Measurements from ENCODE around the gene DENR.
"Not testable (repeated sequence)": the region's sequence is repeated elsewhere in the genome, so short reads cannot be mapped to it uniquely, and the experiment has no call there.

Gene DENR

GRCh38 chr12:122789637-122790036 lies 37.0 kb downstream of the DENR start:
- H3K4me3 ChIP-seq (ENCODE audit: low read depth, low read length) = no peak overlapping the region
- in situ Hi-C loops (cut with HindIII; ENCODE audit: low sequenced_read_pairs) = no loop called here
- DNase-seq (ENCODE audit: low read depth, low spot score) = no peak
- no peak for TF ChIP-seq CTCF (IDR thresholded peaks at IDR 0.05; ENCODE audit: low read depth, low read length)

DNA sequence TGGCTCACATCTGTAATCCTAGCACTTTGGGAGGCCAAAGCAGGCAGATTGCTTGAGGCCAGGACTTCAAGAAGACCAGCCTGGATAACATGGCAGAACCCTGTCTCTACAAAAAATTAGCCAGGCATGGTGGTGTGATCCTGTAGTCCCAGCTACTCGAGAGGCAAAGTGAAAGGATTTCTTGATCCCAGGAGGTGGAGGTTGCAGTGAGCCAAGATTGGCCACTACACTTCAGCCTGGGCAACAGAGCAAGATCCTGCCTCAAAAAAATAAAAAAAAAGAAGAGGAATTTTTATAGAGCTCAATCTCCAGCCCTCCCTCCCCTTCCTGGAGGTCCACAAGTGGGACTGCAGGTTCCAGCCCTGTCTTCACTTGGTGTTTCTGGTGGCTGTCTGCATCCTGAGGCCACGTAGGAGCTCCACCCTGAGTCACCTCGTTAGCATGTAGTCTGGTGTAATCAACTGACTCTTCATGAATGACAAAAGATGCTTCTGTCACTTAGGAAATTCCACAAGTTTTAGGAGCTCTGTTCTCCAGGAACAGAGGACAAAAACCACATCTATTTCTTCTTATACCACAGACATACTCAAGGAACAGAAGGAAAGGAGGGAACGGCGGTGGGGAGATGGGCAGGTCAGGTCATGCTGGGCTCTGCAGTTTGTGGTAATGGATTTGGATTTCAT lies 37.9 kb downstream of the DENR start:
- peak; percentile 1 for DNase-seq (ENCODE audit: low read depth, low spot score)
- no peak overlapping the region for H3K4me3 ChIP-seq (ENCODE audit: low read depth, low read length)
- in situ Hi-C loops (cut with HindIII; ENCODE audit: low sequenced_read_pairs) = no loop called here
- TF ChIP-seq CTCF (IDR thresholded peaks at IDR 0.05; ENCODE audit: low read depth, low read length) = no peak

DNA sequence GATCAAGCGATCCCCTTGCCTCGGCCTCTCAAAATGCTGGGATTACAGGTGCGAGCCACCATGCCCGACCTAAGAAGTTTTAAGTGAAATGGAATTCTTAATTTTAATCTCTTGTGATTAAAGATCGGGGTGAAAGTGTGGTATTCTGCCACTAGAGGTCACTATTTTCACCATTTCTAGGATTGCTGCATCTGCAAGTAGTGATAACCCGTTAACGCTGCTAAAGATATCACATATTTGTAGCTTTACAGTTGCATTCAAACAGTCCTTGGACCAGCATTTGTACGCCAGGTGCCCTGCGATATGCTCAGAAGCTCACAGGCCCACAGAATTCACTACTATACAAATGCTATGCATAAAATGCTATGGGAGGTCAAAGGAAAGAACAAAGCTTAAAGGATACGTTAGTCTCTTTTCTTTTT lies 41.1 kb downstream of the DENR start:
- DNase-seq (ENCODE audit: low read depth, low spot score) = peak; percentile 71
- TF ChIP-seq CTCF (IDR thresholded peaks at IDR 0.05; ENCODE audit: low read depth, low read length) = peak; percentile 59
- in situ Hi-C loops (cut with HindIII; ENCODE audit: low sequenced_read_pairs) = no loop called here
- no peak overlapping the region for H3K4me3 ChIP-seq (ENCODE audit: low read depth, low read length)

- no peak for DNase-seq (ENCODE audit: low read depth, low spot score)
- no peak overlapping the region for H3K4me3 ChIP-seq (ENCODE audit: low read depth, low read length)
- in situ Hi-C loops (cut with HindIII; ENCODE audit: low sequenced_read_pairs) = no loop called here
- TF ChIP-seq CTCF (IDR thresholded peaks at IDR 0.05; ENCODE audit: low read depth, low read length) = no peak
These were observed 43.2 kb downstream of the DENR start for GRCh38 chr12:122795807-122796206.

GRCh38 chr12:122799641-122800243 lies 47.1 kb downstream of the DENR start:
- no peak for TF ChIP-seq CTCF (IDR thresholded peaks at IDR 0.05; ENCODE audit: low read depth, low read length)
- H3K4me3 ChIP-seq (ENCODE audit: low read depth, low read length) = no peak overlapping the region
- in situ Hi-C loops (cut with HindIII; ENCODE audit: low sequenced_read_pairs) = no loop called here
- no peak for DNase-seq (ENCODE audit: low read depth, low spot score)

- TF ChIP-seq CTCF (IDR thresholded peaks at IDR 0.05; ENCODE audit: low read depth, low read length) = no peak
- in situ Hi-C loops (cut with HindIII; ENCODE audit: low sequenced_read_pairs) = no loop called here
- DNase-seq (ENCODE audit: low read depth, low spot score) = no peak
- H3K4me3 ChIP-seq (ENCODE audit: low read depth, low read length) = no peak overlapping the region
These were observed 51.3 kb downstream of the DENR start for GRCh38 chr12:122803937-122804336.

DNA sequence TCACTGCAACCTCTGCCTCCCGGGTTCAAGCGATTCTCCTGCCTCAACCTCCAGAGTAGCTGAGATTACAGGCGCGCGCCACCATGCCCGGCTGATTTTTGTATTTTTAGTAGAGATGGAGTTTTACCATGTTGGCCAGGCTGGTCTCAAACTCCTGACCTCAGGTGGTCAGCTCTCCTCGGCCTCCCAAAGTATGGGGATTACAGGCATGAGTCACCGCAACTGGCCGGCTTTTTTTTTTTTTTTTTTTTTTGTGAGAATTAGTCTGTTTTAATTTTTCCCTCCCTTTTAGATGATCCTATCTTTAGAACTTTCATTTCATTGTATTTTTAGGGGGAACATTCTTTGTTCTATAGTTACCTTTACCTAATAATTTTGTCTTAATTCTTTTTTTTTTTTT lies 52.3 kb downstream of the DENR start:
- H3K4me3 ChIP-seq (ENCODE audit: low read depth, low read length); DNase-seq (ENCODE audit: low read depth, low spot score); in situ Hi-C loops (cut with HindIII; ENCODE audit: low sequenced_read_pairs): not testable (repeated sequence)

All from astrocyte of the spinal cord (primary cell).